ENCODE measurements around the gene TMEM86B. TPM values are rescaled to one million over a fixed set of nuclear protein-coding genes. Genes with fewer than 3 reads are reported as not detected.

TMEM86B gene
- polyA plus RNA-seq, 1 of the 3 experiments (the other 2 are of a cell fraction): 3.0 TPM

- H3K27me3 ChIP-seq (ENCODE audit: insufficient read depth): no peaks in the 10 kb centered on the region
- H3F3A ChIP-seq (replicated peaks; ENCODE audit: insufficient read depth): no peaks in the 10 kb centered on the region
- WGBS (ENCODE audit: low lambda C conversion rate): 90% methylated on average over 5 of the region's 5 CpGs
- ChIA-PET POLR2A (no interaction called here), CTCF (no interaction called here)
- H3K9ac ChIP-seq: no peak overlapping the region
- H2AFZ ChIP-seq (ENCODE audit: low read depth): no peak overlapping the region
- no peaks in the 10 kb centered on the region for H3K79me2 ChIP-seq (ENCODE audit: insufficient read depth)
- no peak overlapping the region for H3K4me2 ChIP-seq
- no peak for DNase-seq
- H3K4me1 ChIP-seq (ENCODE audit: control insufficient read depth in 1 of 2, insufficient read depth in 2 of 2, low read depth in 1 of 2, low read length in 1 of 2): peaks cover 0 to 20% of the 10 kb centered on the region in 2 experiments; a peak in 1 of 4 replicates
- H3K9me2 ChIP-seq: no peaks in the 10 kb centered on the region
- H3K4me3 ChIP-seq (ENCODE audit: low read depth in 2 of 2, low read length in 1 of 2): no peak overlapping the region
- no peak overlapping the region for H3K27ac ChIP-seq (ENCODE audit: low read depth in 2 of 2, low read length in 1 of 2)
- peaks cover 27 to 72% of the 10 kb centered on the region in 2 experiments for H3K36me3 ChIP-seq (replicated peaks in 1 of 2; ENCODE audit: control insufficient read depth in 1 of 2, insufficient read depth in 2 of 2, low read length in 1 of 2)
- no peak for TF ChIP-seq SMC3 (IDR thresholded peaks at IDR 0.05; ENCODE audit: low read depth, low read length)
- TF ChIP-seq NRF1 (IDR thresholded peaks at IDR 0.05; ENCODE audit: low read depth, low read length): no peak
- TF ChIP-seq POLR2AphosphoS5 (IDR thresholded peaks at IDR 0.05; ENCODE audit: low read depth, low read length): no peak
- H4K20me1 ChIP-seq (ENCODE audit: insufficient read depth): no peaks in the 10 kb centered on the region
- no peaks in the 10 kb centered on the region for H3K9me3 ChIP-seq
Measured at GRCh38 chr19:55232986-55233385, 4.4 kb upstream of the TMEM86B start.

GRCh38 chr19:55232286-55232602 is 3.7 kb upstream of the TMEM86B start:
- no peak for DNase-seq
- Histone ChIP-seq H3K27ac (ENCODE audit: low read depth in 2 of 2, low read length in 1 of 2) (no peak overlapping the region), H3K9ac (no peak overlapping the region), H3K4me3 (ENCODE audit: low read depth in 2 of 2, low read length in 1 of 2) (no peak overlapping the region), H3K36me3 (replicated peaks in 1 of 2; ENCODE audit: control insufficient read depth in 1 of 2, insufficient read depth in 2 of 2, low read length in 1 of 2) (peaks cover 21 to 66% of the 10 kb centered on the region in 2 experiments), H3K9me3 (no peaks in the 10 kb centered on the region), H3K4me1 (ENCODE audit: control insufficient read depth in 1 of 2, insufficient read depth in 2 of 2, low read depth in 1 of 2, low read length in 1 of 2) (peaks cover 0 to 27% of the 10 kb centered on the region in 2 experiments; a peak in 1 of 4 replicates), H3K4me2 (no peak overlapping the region), H3F3A (replicated peaks; ENCODE audit: insufficient read depth) (no peaks in the 10 kb centered on the region), H3K9me2 (no peaks in the 10 kb centered on the region), H4K20me1 (ENCODE audit: insufficient read depth) (0 out of 2 replicates have a peak, but pooled peaks cover under 1% of the 10 kb centered on the region), H3K79me2 (ENCODE audit: insufficient read depth) (no peaks in the 10 kb centered on the region), H3K27me3 (ENCODE audit: insufficient read depth) (no peaks in the 10 kb centered on the region), H2AFZ (ENCODE audit: low read depth) (no peak overlapping the region)
- TF ChIP-seq EZH2phosphoT487 (IDR thresholded peaks at IDR 0.05; ENCODE audit: borderline replicate concordance, low read depth): no peak
- TF ChIP-seq TCF12 (IDR thresholded peaks at IDR 0.05): no peak
- TF ChIP-seq REST (IDR thresholded peaks at IDR 0.05; ENCODE audit: low read depth, low read length): no peak
- no peak for TF ChIP-seq POLR2AphosphoS5 (IDR thresholded peaks at IDR 0.05; ENCODE audit: low read depth, low read length)
- TF ChIP-seq TAF1 (IDR thresholded peaks at IDR 0.05; ENCODE audit: borderline replicate concordance, low read depth, low read length): no peak
- TF ChIP-seq IRF3 (IDR thresholded peaks at IDR 0.05; ENCODE audit: low read depth, low read length): no peak
- no peak for TF ChIP-seq YY1 (IDR thresholded peaks at IDR 0.05; ENCODE audit: low read depth)
- no peak for TF ChIP-seq USF1 (IDR thresholded peaks at IDR 0.05; ENCODE audit: borderline replicate concordance, low read depth)
- TF ChIP-seq NFIC (IDR thresholded peaks at IDR 0.05; ENCODE audit: borderline replicate concordance): no peak
- no peak for TF ChIP-seq RCOR1 (IDR thresholded peaks at IDR 0.05; ENCODE audit: low read length)
- ChIA-PET CTCF (interaction anchor here (1.2 to 1.9 kb wide), 2 partner anchors 72 to 91 kb away, joined by 4 to 7 read pairs; no protein-coding TSS in a partner anchor), POLR2A (interaction anchor here (0.8 kb wide), 1 partner anchor 16 kb away, joined by 3 read pairs; no protein-coding TSS in a partner anchor)
- 93% methylated on average over 3 of the region's 12 CpGs for WGBS (ENCODE audit: low lambda C conversion rate)
